NCI-H1105 treated with DMSO at 0.1 percent for 48 hours (cell line): ENCODE data around the gene TCERG1L.

ENCODE experiments used
- DNase-seq: peaks from one replicate; lab custom pipeline; 2025; lab: John Stamatoyannopoulos, UW

Gene TCERG1L

DNA sequence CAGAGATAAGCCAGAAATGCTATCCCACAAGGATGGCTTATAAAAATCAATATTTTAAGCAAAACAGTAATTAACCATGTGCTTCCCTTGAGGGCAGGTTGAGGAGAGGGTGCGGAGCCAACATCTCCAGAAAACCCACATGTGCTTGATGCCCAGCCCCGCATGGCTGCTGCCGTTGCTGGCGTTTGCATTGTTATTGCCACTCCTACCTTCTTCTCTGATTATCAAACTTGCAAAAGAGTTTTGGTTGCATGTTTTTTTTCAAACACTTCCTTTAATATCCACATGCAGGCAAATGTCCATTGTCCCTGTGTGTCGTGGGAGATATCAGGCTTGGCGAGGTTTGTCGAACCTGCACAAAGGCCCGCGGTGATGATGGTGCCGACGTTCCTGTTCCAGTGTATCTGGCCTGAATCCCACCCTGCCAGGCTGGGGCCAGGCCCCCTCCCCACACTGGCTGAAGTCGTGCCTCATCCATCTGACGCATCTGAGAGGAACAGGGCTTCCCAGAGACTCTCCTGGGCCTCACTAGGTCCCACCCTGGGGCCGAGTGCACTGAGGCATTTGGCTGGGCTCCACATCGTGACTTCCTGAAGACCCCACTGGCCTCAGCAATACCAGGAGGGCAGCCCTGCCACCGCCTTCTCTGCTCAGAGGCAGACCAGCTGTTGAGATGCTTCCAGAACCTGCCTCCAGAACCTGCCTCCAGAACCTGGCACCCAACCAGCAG is 40.9 kb downstream of the TCERG1L start:
- DNase-seq: no peak

DNA sequence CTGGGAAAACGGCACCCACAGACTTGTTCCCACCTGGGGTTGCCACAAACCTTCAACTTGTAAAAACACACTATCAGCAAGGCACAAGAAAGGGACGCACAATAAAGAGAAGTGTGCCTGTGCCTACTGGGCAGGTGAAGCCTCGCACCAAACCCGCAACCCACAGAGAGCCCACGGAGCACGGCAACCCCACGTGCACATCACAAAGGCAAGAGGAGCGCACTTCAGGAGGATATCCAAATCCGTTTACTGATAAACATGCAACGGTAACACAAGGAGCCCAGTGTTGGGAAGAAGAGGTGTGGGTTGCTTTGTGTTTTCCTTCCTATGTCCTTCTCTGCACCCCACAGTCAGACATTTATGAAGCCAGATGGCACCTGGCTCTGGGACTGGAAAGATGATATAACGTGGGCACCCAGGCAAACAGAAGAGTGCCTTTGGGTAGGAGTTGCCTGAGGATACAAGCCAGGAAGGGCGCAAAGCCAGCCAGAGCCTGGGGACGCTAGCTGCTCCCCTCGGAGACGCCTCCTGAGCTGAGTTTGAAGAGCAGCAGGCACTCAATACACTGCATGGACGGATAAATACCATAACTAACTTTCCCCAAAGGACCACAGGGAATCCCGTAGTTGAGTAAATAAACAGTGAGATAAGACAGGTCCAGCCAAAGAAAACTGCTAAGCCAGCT is 41.6 kb downstream of the TCERG1L start:
- DNase-seq: no peak

DNA sequence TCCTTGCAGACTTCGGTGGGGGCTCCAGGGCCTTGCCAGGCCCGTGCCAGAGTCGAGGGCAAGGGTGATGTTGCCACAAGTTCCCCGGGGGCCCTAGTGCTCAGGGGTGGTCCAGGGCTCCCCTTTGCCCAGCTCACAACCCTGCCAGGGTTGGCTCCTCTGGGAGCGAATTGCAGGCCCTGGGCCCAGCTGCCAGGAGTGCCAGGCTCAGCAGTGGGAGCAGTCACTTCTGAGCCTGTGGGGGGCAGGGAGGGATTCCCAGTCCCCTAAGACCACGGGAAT is 43.8 kb downstream of the TCERG1L start:
- DNase-seq: no peak

DNA sequence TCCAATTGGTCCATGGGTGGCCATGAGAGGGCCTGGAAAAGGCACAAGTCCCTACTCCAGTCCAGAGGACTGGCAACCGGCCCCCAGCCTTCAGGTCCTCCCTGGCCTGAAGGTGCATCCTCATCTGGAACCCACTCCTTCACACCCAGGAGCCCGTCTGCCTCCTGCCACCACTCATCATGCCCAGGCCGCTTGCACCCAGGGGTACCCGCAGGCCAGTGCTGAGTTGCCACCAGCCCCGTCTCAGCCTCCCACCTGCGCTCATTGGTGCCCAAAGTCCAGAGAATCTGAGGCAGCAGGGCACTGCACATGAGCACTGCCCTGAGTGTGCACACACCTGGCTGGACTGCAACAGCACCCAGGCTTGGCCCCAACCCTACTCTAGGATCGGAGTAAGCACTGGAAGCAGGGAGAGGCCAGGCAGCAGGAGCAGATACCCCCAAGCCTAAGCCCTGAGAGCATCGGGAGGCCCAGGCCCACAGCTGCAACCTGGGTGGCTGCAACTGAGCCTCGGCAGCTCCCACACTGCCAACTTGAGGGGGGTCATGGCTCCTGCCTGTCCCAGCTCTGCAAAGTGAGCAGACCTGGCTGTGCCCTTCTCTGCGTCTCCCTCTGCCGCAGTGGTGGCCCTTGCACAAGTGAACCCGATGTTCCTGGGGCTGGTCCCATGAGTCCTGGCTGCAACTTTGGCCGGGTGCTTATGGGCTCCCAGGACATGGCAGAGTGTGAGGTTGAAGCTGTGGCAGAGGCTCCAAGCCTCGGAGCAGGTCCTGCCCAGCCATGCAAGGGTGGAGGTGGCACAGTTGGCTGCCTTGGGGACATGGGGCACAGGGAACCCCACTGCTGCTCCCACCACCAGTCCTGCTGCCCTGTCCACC is 44.3 kb downstream of the TCERG1L start:
- DNase-seq: no peak

DNA sequence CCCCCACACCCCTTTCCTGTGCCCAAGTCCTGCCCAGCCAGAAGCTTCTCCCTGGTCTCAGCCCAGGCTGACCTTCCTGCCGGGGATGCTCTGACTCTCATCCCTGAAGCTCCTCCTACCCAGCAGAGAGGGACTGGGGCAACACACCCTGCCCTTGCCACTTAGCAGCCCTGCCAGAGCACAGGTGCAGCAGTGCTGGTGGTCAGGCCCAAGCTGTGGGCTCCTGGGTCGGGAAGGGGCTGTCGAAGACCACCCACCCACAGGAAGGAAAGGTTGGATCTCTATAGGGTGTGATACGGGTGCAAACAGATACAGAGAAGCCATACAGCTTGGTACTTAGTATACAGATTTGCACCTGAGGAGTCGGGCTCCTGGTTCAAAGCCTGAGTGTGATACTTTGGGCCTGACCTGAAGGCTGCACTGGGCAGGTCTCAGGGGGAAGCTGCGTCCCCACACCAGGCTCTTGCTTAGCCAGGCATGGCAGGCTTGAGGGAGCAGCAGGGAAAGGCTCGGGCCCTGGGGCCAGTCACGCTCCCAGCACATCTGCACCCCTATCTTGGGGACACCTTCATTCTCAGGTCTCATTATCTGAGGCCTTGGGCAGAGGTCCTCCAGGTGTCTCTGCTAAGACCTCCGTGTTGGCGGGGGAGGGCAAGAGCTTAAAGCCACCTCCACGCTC is 47.3 kb downstream of the TCERG1L start:
- no peak for DNase-seq

DNA sequence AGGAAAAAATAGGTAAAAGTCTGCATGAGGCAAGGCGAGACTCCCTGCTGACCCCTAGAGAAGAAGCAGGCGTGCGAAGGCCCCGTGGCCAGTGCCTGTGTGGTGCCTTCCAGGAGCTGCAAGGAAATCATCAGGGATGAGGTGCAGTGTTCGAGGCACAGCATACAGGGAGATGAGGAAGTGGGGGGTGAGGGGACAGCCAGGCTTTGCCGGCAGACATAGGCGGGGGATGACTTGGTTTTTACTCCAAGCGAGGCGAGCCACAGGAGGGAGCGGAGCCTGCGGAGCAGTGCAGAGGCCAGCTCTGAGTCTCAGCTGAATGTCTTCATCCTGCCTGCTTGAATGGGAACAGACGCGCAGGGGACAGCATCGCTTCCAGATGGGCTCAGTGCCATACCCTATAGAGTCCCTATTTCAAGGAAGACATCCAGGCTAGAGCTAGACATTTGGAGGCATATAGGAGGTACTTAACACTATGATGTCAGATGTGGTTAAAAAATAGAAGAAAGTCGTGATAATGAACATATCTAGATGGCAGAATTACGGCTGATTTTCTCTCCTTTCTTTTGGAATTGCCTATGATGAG is 49.5 kb downstream of the TCERG1L start:
- no peak for DNase-seq

DNA sequence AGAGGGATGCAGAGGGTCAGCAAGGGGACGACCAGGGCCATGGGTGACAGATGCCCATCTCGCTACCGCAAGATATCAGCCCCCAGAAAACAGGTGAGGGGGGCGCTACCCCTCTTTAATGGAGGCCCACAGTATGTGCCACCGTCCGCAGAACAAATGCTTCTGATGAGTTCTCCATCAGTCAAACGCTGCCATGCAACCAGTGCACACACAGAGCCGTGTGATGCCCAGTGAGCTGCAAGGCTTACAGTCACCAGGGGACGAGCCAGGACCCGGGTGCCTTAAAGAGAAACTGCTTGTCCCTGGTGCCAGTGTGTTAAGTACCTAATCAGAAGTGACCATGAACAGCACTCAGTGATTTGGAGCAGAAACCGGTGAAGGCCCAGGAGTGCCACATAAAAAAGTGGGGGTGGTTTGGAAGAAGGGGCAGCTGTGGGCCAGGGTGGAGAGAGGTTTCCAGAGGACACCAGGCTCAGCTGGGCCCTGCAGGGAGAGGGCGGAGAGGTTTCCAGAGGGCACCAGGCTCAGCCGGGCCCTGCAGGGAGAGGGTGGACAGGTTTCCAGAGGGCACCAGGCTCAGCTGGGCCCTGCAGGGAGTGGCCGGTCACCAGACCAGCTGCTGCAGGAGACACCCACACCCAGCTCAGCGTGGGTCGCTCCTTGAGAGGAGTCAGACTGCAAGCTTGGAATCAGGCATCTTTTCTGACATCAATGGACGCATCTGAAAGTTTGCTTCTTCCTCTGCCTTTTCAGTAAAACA is 50.9 kb downstream of the TCERG1L start:
- DNase-seq: no peak

DNA sequence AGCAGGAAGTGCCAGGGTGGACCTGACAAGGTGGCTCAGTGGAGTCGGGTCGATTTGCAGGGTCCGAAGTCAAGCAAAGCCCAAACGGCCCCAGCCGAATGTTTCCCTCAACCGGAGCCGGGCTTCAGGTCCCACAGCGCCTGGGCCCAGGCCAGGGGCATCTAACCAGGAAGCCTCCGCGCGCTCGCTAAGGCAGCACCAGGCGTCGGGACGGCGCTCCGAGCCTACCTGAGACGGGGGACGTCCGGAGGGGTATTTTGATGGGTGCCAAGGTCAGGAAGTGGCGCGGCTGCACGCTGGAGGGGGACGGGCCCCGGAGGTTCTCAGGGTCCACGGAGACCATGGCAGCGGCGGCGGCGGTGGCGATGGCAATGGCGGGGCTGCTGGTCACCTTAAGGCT is 51.5 kb downstream of the TCERG1L start:
- DNase-seq: no peak

DNA sequence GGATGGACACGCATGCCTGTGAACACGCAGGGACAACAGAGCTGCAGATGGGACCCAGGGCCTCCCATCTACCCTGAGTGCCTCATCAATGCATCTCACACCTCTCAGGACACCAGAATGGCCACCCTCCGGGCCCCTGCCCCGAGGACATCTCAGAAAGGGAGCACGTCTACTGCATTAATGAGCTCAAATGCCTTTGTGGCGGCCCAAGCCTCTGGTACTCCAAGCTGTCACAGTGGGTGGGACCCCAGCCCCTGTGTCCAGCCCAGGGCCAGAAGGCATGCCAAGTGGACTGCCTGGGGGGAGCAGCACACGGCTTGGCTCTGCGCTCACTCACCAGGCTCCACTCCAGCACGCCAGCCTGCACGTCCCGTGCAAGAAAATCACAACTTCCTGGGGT is 52.0 kb downstream of the TCERG1L start:
- DNase-seq: no peak

DNA sequence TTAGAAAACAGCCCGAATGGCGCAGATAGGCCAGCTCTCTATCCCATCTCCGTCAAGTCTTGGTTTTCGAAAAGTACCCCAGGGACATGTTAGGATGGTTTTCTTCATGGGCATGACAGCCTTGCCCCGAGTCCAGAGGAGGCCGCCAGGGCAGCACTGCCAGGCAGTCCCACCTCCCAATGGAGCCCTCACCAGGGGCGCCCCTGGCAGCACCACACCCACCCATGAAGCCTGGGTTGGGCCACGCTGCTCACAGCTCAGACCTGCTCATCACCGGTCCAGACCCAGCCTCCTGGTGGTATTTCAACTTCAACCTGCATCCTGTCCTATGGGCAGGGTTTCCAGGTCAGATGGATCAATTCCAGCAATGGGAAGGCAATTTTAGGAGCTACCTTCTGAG is 53.3 kb downstream of the TCERG1L start:
- no peak for DNase-seq

DNA sequence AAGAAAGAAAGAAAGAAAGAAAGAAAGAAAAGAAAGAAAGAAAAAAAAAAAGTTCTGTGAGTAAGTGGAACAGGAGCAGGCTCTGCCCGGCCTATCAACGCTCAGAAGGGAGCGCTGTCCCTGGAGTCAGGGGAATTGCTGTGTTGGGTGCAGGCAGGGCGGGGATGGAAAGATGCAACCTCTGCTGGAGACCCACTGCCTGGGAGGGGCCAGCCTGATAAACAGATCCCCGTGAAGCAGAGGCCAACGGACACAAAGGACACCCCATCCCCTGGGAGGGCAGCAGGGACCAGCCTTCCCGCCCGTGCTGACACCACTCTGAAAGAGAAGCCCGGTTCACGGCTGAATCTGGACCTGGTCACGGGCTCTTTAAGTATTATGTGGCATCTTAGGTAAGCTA is 54.5 kb downstream of the TCERG1L start:
- DNase-seq: no peak

DNA sequence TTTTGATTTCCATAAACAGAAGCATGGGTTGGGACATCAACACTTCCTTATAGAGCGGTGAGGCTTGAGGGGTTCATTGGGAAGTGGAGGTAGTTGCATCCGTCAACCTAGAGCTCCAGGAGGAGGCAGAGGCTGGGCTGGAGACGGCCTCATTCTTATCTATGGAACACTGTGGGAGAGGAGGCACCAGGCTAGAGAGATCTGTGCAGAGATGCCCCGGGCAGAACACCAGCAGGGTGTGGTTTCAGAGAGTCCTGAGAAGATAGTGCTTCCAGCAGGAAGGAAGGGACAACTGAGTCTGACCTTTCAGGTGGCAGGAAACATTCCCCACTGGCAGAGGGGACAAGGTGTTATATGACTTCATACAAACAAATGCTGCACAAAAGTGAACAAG is 56.7 kb downstream of the TCERG1L start:
- DNase-seq: no peak

DNA sequence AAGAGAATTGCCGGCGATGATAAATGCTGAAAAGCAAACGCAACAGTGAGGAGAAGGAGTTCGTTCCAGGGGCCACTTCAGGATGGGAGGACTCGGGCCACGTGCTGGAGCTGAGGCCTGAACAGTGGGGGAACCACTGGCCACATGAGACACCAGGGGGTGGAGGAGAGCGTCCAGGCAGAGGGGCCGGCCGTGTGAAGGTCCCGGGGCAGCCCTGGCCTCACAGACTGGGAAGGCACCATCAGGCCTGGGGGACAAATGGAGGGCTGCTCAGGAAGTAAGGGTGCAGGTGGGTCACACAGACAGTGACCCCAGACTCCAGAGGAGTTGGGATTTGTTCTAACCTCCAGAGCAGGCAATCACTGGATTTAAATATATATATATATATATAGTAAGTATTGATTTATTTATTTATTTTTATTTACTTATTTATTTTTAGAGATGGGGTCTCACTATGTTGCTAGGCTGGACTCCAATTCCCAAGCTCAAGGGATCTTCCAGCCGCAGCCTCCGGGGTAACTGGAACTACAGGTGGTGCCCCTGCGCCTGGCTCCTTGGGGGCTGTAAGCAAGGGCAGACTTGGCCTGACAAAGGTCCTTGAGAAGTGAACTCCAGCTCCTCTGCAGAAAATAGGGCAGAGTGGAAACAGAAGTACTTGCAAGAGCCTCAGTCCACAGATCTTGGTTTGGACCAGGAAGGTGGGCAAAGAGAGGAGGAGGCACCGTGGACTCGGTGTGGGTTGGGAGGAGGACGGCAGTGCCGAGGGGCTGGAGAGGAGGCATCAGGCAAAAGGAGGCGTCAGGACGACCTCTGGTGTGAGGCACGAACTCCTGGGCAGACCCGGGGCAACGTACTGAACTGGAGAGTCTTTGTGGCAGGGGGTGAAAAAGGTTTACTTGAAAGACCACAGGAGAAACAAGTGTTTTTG is 57.3 kb downstream of the TCERG1L start:
- no peak for DNase-seq

DNA sequence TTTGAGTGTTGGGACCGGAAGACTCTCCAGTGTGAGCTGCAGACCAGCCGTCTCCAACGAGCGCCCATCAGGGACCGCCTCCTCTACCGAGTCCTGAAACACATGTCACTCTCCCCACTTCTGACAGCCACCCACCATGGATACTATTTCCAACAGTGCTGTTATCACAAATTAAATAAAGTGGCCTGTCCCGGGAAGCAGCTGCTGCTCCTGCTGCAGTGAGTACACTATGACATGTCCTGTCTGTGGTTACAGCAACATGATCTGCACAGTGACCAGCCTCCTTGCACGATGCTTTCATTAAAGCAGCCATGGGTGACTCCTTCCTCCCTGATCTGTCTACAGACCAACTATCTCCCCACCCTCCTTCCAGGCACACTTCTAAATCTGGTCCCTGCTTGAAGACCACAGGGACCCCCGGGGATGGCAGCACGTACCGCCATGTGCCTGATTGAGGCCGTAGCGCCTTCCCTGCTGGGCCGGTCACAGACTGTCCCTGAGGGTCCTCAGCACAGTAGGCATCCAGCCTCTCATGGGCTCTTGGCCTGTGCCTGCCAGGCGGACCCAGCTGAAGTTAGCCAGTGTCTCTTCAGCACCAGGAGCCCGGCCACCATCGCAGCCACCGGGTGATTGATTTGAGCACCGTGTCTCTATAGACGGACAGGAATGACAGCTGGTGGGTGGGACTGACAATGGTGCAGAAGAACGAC is 58.8 kb downstream of the TCERG1L start:
- DNase-seq: no peak

DNA sequence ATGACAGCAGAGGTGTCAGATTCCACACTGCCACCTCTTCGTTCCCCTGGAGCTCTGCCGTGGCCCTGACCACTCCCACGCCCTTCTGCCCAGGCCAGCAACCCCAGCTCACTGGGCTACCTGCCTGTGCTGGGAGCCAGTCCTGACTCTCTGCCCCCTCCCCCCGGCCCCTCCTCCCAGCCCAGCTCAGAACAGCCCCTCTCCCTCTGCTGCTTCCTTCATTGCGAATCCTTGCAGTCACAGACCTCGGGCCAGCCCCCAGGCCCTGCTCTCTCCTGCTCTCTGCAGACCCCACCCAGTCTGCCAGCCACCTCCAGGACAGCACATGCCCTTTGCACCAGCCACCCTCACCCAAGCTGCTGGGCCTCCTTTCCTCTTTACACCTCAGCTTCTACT is 60.4 kb downstream of the TCERG1L start:
- no peak for DNase-seq

DNA sequence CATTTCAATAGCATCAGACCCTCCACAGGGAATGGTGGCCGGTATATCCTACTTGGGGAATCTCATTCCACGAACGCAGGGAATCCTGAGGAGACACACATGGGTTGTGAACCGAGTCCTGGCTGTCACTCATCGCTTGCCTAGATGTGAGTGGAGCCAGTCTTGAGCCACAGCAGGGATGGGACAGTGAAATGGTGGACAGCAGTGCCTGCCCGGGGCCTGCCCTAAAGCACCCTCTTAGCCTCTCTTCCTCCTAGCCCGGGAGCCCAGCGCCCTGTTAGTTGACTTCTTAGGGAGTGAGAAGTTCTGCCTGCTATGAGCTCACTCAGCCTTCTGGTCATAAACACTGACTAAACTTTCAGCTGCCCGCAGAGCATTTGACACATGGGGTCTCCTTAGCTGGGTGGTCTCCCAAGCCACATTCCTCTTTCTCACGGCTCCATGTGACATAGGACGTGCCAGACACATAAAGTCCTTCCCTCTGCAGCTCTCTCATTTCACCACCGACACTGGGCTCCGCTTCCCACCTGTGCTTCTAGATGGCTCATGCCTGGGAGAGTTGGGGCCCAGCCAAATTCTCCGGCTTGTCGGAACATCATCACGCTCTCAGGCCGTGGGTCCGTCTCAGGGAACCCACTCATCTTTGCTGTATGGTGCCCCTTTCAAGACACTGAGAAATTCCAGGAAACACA is 60.9 kb downstream of the TCERG1L start:
- DNase-seq: no peak

DNA sequence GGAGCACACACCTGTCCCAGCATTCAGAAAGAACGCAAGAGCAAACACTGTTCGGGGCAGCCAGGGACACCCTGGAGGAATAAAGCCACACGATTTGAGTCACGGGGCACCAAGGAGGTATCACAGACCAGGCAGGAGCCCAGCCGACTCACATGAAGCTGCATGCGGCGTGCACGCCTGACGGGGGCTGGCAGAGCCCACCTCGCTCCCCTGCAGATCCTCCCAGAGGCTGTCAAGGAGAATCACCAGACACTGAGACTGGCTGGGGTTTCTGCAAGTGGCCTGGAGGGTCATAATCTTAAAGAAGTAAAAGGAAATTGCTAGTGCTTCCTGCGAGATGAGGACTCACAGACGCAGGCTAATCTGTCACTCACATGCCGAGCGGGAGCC is 61.6 kb downstream of the TCERG1L start:
- no peak for DNase-seq

DNA sequence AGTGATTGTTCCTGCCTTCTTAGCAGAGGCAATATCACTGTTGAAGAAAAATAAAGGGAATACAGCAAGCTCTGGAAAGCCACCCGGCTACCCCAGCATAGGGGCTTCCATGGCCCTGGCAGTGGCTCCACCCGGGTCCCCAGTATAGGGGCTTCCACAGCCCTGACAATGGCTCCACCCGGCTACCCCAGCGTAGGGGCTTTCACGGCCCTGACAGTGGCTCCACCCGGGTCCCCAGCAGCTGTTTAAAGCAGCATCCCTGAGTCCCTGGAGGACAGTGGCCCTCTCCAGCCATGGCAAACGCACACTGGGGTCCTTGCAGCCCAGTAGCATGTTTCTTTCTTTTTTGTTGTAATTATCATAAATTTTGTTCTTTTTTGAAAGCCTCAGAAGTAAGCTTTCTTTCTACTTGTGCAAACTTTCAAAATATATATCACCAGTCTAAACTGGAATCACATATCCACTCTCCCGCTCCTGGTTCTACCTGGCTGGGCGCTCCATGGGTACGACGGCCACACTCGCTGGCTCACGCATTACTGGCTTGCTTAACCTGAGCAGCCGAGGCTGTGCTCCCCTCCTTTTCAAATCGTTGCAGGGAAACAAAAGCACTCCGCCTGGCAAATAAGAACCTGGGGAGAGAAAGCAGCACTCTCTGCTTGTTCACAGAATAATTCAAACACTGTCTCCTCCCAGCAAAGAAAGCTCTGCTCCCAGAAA is 62.1 kb downstream of the TCERG1L start:
- no peak for DNase-seq
